K562 (cell line): Measurements from ENCODE around the gene POU3F1. TPM values are rescaled to one million over a fixed set of nuclear protein-coding genes. Genes with fewer than 3 reads are reported as not detected.
A peak's percentile ranks its signal among the peaks of the same experiment; 100 is the strongest.

Source experiments
- CAMTA2 ChIP-seq: fragments of 250-450 bp; sonication (Bioruptor Pico); conservative IDR thresholded peaks from 2 replicates; pipeline ENCODE4 v1.5.1; 2022
- FOXJ2 ChIP-seq: fragments of 200-800 bp; sonication (Bioruptor generic); IDR thresholded peaks from 2 replicates; pipeline ENCODE4 v1.6.1; 2016; ENCODE audit warnings: missing genetic modification characterization, missing compliant biosample characterization
- HNRNPK ChIP-seq: fragments of 200-400 bp; formaldehyde crosslinking; IDR thresholded peaks from one replicate; pipeline ENCODE4 v1.6.1; 2018; ENCODE audit warnings: mild to moderate bottlenecking, low read depth, low read length; ENCODE audit not compliant: poor library complexity, severe bottlenecking
- HOXB6 ChIP-seq: fragments of 250-450 bp; sonication (Bioruptor Pico); IDR thresholded peaks from 2 replicates; pipeline ENCODE4 v1.5.1; 2022; ENCODE audit warnings: mild to moderate bottlenecking, borderline replicate concordance
- IRF2 ChIP-seq: sonication (generic); formaldehyde crosslinking; IDR thresholded peaks from 2 replicates; pipeline ENCODE4 v1.8.1; 2022; ENCODE audit warnings: mild to moderate bottlenecking, missing genetic modification reagents
- KDM4B ChIP-seq, 2 experiments: fragments of 450-650 bp in 1 of 2; sonication (generic) in 1 of 2; IDR thresholded peaks; 2 replicates each; pipeline ENCODE4 v1.6.1; 2016 to 2017; ENCODE audit warnings: borderline replicate concordance in 2 of 2, antibody characterized with exemption in 1 of 2, low read depth in 1 of 2, mild to moderate bottlenecking in 1 of 2
- LCOR ChIP-seq: sonication (generic); formaldehyde crosslinking; IDR thresholded peaks from 2 replicates; pipeline ENCODE4 v1.8.0; 2022; ENCODE audit warnings: mild to moderate bottlenecking, missing genetic modification reagents
- MTA2 ChIP-seq: fragments of 450-650 bp; IDR thresholded peaks from 2 replicates; pipeline ENCODE4 v1.6.1; 2016; ENCODE audit warnings: low read depth
- NEUROD1 ChIP-seq: fragments of 150-350 bp; IDR thresholded peaks from 2 replicates; pipeline ENCODE4 v1.6.1; 2014; ENCODE audit warnings: borderline replicate concordance, low read length, low read depth; ENCODE audit not compliant: partially characterized antibody
- NR2C1 ChIP-seq, 2 experiments: fragments of 450-650 bp; IDR thresholded peaks; 2 replicates each; pipeline ENCODE4 v1.6.1; 2017; ENCODE audit warnings: mild to moderate bottlenecking in 2 of 2, antibody characterized with exemption in 1 of 2, inconsistent platforms in 1 of 2, missing compliant biosample characterization in 1 of 2, missing genetic modification characterization in 1 of 2
- PTBP1 ChIP-seq: fragments of 200-400 bp; formaldehyde crosslinking; IDR thresholded peaks from 2 replicates; pipeline ENCODE4 v1.6.1; 2017; ENCODE audit warnings: low read depth, low read length
- SAP30 ChIP-seq: fragments of 200-600 bp; sonication (generic); IDR thresholded peaks from 2 replicates; pipeline ENCODE4 v1.6.1; 2012; ENCODE audit warnings: borderline replicate concordance, low read depth, mild to moderate bottlenecking, moderate library complexity, low read length, control low read depth, inconsistent platforms; ENCODE audit not compliant: insufficient read depth, poor library complexity, severe bottlenecking
- SIX5 ChIP-seq, 2 experiments: IDR thresholded peaks; 2 replicates each; pipeline ENCODE4 v1.6.1; 2011; ENCODE audit warnings: low read length in 2 of 2, borderline replicate concordance in 1 of 2, low read depth in 1 of 2, mild to moderate bottlenecking in 1 of 2, moderate library complexity in 1 of 2; ENCODE audit not compliant: insufficient read depth in 1 of 2
- TRIM28 ChIP-seq: fragments of 450-650 bp; IDR thresholded peaks from 2 replicates; pipeline ENCODE4 v1.6.1; 2017
- YY1 ChIP-seq, 3 experiments: IDR thresholded peaks; 2 replicates each; pipeline ENCODE4 v1.6.1; 2011; ENCODE audit warnings: low read length in 2 of 3, mild to moderate bottlenecking in 2 of 3, moderate library complexity in 2 of 3, borderline replicate concordance in 1 of 3, control low read depth in 1 of 3, low read depth in 1 of 3; ENCODE audit not compliant: insufficient read depth in 3 of 3, insufficient replicate concordance in 2 of 3, control insufficient read depth in 1 of 3, insufficient read length in 1 of 3; ENCODE audit errors: extremely low read depth in 1 of 3
- ZFX ChIP-seq: sonication (generic); formaldehyde crosslinking; IDR thresholded peaks from 2 replicates; pipeline ENCODE4 v1.8.0; 2022; ENCODE audit warnings: mild to moderate bottlenecking, missing genetic modification reagents, moderate library complexity
- ZKSCAN8 ChIP-seq: fragments of 200-800 bp; sonication (Bioruptor generic); IDR thresholded peaks from 2 replicates; pipeline ENCODE4 v1.6.1; 2016; ENCODE audit warnings: missing genetic modification characterization, missing compliant biosample characterization
- ZNF696 ChIP-seq: fragments of 250-450 bp; sonication (Bioruptor Pico); conservative IDR thresholded peaks from 2 replicates; pipeline ENCODE4 v1.4.0; 2020; ENCODE audit warnings: mild to moderate bottlenecking, moderate library complexity
- polyA plus RNA-seq, 8 experiments: library from polyadenylated mRNA; depleted of rRNA in 4 of 8; stranded (reverse) in 5 of 8; unstranded in 3 of 8; fragments of >200 nt; fragmentation: Nextera tagmentation in 2 of 8; fragmentation: Illumina TruSeq in 1 of 8; extraction: Ambion mirVana in 2 of 8; extraction: Trizol in 1 of 8; gene quantifications; 2 replicates each; pipeline versions ENCODE4 v1.2.1 to v1.2.3, GENCODE V29; 2011 to 2014; ENCODE audit warnings: inconsistent platforms in 1 of 8, missing spikeins in 1 of 8
- total RNA-seq, 7 experiments: library from RNA; depleted of rRNA in 6 of 7; stranded (reverse); fragments of >200 nt in 6 of 7; fragmentation: Illumina TruSeq in 2 of 7; extraction: Trizol in 2 of 7; gene quantifications; 2 replicates each; pipeline versions ENCODE4 v1.2.1 to v1.2.3, GENCODE V29; 2011 to 2021; ENCODE audit warnings: low replicate concordance in 1 of 7
- TF ChIP-seq, protein P1 (sequence below), 2 experiments: IDR thresholded peaks; 2 replicates each; pipeline ENCODE4 v1.6.1; 2012; ENCODE audit warnings: improper control_type of control experiment in 2 of 2, low read depth in 2 of 2, low read length in 2 of 2, borderline replicate concordance in 1 of 2
- TF ChIP-seq, protein P2 (sequence below): fragments of 450-650 bp; IDR thresholded peaks from 2 replicates; pipeline ENCODE4 v1.6.1; 2016; ENCODE audit warnings: borderline replicate concordance
- TF ChIP-seq, protein P3 (sequence below): sonication (generic); formaldehyde crosslinking; IDR thresholded peaks from 2 replicates; pipeline ENCODE4 v1.9.0; 2022; ENCODE audit warnings: mild to moderate bottlenecking, missing genetic modification reagents

POU3F1 gene
- total and polyA plus RNA-seq, 9 of the 15 experiments (the other 6 are each of a cell fraction or from before 2014, with no cell fraction given) = 0.09 TPM; not detected in 8

DNA sequence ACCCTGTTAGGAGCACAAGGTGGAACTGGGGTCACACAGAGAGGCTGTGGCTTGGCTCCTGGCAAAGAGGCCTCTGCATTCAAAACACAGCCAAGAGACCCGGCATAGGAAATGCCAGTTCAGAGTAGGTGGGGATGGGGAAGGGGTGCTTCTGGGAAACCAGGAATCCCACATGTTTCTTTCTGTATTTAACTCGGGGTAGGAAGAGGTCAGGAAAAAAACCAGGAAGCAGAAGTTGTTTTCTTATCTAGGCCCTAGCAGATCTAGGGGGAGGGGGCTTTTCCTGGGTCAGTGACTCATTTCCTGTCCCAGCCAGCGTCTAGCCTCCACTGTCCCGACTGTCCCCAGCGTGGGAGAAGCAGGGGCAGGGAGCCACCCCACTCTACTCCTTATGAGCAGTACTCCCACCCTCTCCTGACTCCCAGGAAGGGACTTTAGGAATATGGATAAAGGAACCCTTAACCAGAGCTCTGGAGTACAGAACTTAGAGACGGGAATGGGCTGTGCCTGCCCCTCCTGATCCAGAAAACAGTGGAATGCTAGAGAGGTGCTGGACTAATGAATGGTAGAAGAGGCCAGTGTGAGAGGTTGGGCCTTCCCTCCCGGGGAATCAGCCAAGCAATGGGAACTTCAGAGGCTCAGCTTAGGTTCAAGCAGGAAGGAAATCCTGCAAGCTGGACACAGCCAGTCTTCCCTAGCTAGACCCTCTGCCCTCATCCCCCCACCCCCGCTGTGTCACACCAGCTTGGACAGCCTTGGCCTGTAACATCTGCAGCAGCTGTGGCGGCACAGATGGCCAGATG, 47.0 kb downstream of the POU3F1 start (continued):
- TF ChIP-seq, protein P1, sequence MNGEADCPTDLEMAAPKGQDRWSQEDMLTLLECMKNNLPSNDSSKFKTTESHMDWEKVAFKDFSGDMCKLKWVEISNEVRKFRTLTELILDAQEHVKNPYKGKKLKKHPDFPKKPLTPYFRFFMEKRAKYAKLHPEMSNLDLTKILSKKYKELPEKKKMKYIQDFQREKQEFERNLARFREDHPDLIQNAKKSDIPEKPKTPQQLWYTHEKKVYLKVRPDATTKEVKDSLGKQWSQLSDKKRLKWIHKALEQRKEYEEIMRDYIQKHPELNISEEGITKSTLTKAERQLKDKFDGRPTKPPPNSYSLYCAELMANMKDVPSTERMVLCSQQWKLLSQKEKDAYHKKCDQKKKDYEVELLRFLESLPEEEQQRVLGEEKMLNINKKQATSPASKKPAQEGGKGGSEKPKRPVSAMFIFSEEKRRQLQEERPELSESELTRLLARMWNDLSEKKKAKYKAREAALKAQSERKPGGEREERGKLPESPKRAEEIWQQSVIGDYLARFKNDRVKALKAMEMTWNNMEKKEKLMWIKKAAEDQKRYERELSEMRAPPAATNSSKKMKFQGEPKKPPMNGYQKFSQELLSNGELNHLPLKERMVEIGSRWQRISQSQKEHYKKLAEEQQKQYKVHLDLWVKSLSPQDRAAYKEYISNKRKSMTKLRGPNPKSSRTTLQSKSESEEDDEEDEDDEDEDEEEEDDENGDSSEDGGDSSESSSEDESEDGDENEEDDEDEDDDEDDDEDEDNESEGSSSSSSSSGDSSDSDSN (IDR thresholded peaks at IDR 0.05; ENCODE audit: borderline replicate concordance in 1 of 2, low read depth in 2 of 2, low read length in 2 of 2) = peak in 1 of 2 experiments; percentile 83; a peak in 2 of 4 replicates
- peak; percentile 84 for TF ChIP-seq MTA2
- no peak for TF ChIP-seq HOXB6 (CRISPR knock-in tag)
- TF ChIP-seq FOXJ2 (tag) = no peak
- no peak for TF ChIP-seq IRF2
- peak; percentile 87 for TF ChIP-seq LCOR (CRISPR knock-in tag)
- TF ChIP-seq, protein P2, sequence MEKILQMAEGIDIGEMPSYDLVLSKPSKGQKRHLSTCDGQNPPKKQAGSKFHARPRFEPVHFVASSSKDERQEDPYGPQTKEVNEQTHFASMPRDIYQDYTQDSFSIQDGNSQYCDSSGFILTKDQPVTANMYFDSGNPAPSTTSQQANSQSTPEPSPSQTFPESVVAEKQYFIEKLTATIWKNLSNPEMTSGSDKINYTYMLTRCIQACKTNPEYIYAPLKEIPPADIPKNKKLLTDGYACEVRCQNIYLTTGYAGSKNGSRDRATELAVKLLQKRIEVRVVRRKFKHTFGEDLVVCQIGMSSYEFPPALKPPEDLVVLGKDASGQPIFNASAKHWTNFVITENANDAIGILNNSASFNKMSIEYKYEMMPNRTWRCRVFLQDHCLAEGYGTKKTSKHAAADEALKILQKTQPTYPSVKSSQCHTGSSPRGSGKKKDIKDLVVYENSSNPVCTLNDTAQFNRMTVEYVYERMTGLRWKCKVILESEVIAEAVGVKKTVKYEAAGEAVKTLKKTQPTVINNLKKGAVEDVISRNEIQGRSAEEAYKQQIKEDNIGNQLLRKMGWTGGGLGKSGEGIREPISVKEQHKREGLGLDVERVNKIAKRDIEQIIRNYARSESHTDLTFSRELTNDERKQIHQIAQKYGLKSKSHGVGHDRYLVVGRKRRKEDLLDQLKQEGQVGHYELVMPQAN = no peak
- TF ChIP-seq TRIM28 = no peak
- TF ChIP-seq NR2C1 (IDR thresholded peaks at IDR 0.05) = peak; percentile 79
- TF ChIP-seq NR2C1 (tag; IDR thresholded peaks at IDR 0.05) = peak; percentile 88
- TF ChIP-seq SIX5 (IDR thresholded peaks at IDR 0.05; ENCODE audit: borderline replicate concordance in 1 of 2, insufficient read depth in 1 of 2, low read depth in 1 of 2, low read length in 2 of 2) = no peak
- peak; percentile 25 for TF ChIP-seq SAP30
- 0 out of 2 replicates have a peak, but pooled peaks have one; percentile 51 for TF ChIP-seq PTBP1
- TF ChIP-seq NEUROD1 = peak; percentile 94
- peak in 1 of 2 experiments; percentile 72; a peak in 2 of 4 replicates for TF ChIP-seq KDM4B (IDR thresholded peaks at IDR 0.05; ENCODE audit: borderline replicate concordance in 2 of 2, low read depth in 1 of 2)
- TF ChIP-seq CAMTA2 (CRISPR knock-in tag) = no peak
- peak; percentile 37 for TF ChIP-seq ZFX
- peak in 1 of 3 experiments; percentile 2 for TF ChIP-seq YY1 (IDR thresholded peaks at IDR 0.05; ENCODE audit: borderline replicate concordance in 1 of 3, control insufficient read depth in 1 of 3, extremely low read depth in 1 of 3, insufficient read depth in 3 of 3, insufficient read length in 1 of 3, insufficient replicate concordance in 2 of 3, low read depth in 1 of 3, low read length in 2 of 3)
- TF ChIP-seq ZKSCAN8 (CRISPR knock-in tag) = peak; percentile 75
- TF ChIP-seq, protein P3, sequence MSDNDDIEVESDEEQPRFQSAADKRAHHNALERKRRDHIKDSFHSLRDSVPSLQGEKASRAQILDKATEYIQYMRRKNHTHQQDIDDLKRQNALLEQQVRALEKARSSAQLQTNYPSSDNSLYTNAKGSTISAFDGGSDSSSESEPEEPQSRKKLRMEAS (CRISPR knock-in tag) = peak; percentile 64; the same call in 1 of the 2 replicates
- TF ChIP-seq ZNF696 (CRISPR knock-in tag) = no peak
- no peak for TF ChIP-seq HNRNPK
